Smooth muscle cell (in vitro differentiated cells): Measurements from ENCODE around the gene RAD51B. TPM values are rescaled to one million over a fixed set of nuclear protein-coding genes. Genes with fewer than 3 reads are reported as not detected.

Experiments
- DNase-seq: peaks from one replicate; lab custom pipeline; 2025; ENCODE audit not compliant: unreplicated experiment; lab: John Stamatoyannopoulos, UW
- H2AFZ ChIP-seq: fragments of 200-600 bp; sonication (generic); 2 replicates; pipeline ENCODE4 v1.6.0; 2016; ENCODE audit warnings: antibody characterized with exemption, low read depth, mild to moderate bottlenecking
- H3F3A ChIP-seq: fragments of 200-600 bp; sonication (generic); 2 replicates; pipeline ENCODE4 v1.6.0; 2017; ENCODE audit warnings: antibody characterized with exemption, low read depth
- H3K27ac ChIP-seq: fragments of 200-600 bp; sonication (generic); 2 replicates; pipeline ENCODE4 v1.5.1; 2016; ENCODE audit warnings: low read depth, mild to moderate bottlenecking
- H3K27me3 ChIP-seq: fragments of 200-600 bp; sonication (generic); 2 replicates; pipeline ENCODE4 v1.6.1; 2016; ENCODE audit warnings: low read depth, mild to moderate bottlenecking
- H3K36me3 ChIP-seq: fragments of 200-600 bp; sonication (generic); 2 replicates; pipeline ENCODE4 v1.5.1; 2016; ENCODE audit warnings: low read depth
- H3K4me1 ChIP-seq: fragments of 200-600 bp; sonication (generic); 2 replicates; pipeline ENCODE4 v1.5.1; 2016; ENCODE audit warnings: low read depth
- H3K4me2 ChIP-seq: fragments of 200-600 bp; sonication (generic); 2 replicates; pipeline ENCODE4 v1.6.0; 2016; ENCODE audit warnings: mild to moderate bottlenecking
- H3K4me3 ChIP-seq: fragments of 200-600 bp; sonication (generic); 2 replicates; pipeline ENCODE4 v1.5.1; 2016; ENCODE audit warnings: mild to moderate bottlenecking
- H3K79me2 ChIP-seq: fragments of 200-600 bp; sonication (generic); 2 replicates; pipeline ENCODE4 v1.6.0; 2016; ENCODE audit warnings: low read depth, mild to moderate bottlenecking
- H3K9ac ChIP-seq: fragments of 200-600 bp; sonication (generic); 2 replicates; pipeline ENCODE4 v1.6.0; 2016; ENCODE audit warnings: low read depth
- H3K9me3 ChIP-seq: fragments of 200-600 bp; sonication (generic); replicated peaks from 2 replicates; pipeline ENCODE4 v1.5.1; 2016; ENCODE audit warnings: low read depth
- H4K20me1 ChIP-seq: fragments of 200-600 bp; sonication (generic); 2 replicates; pipeline ENCODE4 v1.6.0; 2016; ENCODE audit warnings: low read depth
- CTCF ChIP-seq: fragments of 200-600 bp; sonication (generic); IDR thresholded peaks from 2 replicates; pipeline ENCODE4 v1.5.1; 2017; ENCODE audit warnings: borderline replicate concordance, mild to moderate bottlenecking, antibody characterized with exemption; ENCODE audit not compliant: insufficient read depth, poor library complexity, severe bottlenecking
- WGBS: methylation state at CpG from one replicate; pipeline ENCODE4 v1.1.7; 2016; ENCODE audit warnings: low lambda C conversion rate; 5-methylcytosine and 5-hydroxymethylcytosine counted together
- polyA plus RNA-seq: library from polyadenylated mRNA; unstranded; fragments of >200 nt; fragmentation: Nextera tagmentation; extraction: Ambion mirVana; gene quantifications from 2 replicates; pipeline ENCODE4 v1.2.1, GENCODE V29; 2016
- total RNA-seq: library from RNA; depleted of rRNA; stranded (reverse); fragments of >200 nt; gene quantifications from 2 replicates; pipeline ENCODE4 v1.2.3, GENCODE V29; 2014

Gene RAD51B
- total and polyA plus RNA-seq, 2 experiments from 2014 or later: 4.6 to 5.3 TPM

GRCh38 chr14:68394764-68395143, 575.2 kb downstream of the RAD51B start:
- H3K4me3 ChIP-seq: no peak overlapping the region
- no peaks in the 10 kb centered on the region for H4K20me1 ChIP-seq
- H3K36me3 ChIP-seq: no peaks in the 10 kb centered on the region
- 53% methylated on average over 11 of the region's 11 CpGs for WGBS
- no peak for TF ChIP-seq CTCF
- no peak overlapping the region for H2AFZ ChIP-seq
- no peak overlapping the region for H3K9ac ChIP-seq
- peak overlapping the region; percentile 41 for H3K27ac ChIP-seq
- no peaks in the 10 kb centered on the region for H3K27me3 ChIP-seq
- DNase-seq: no peak
- H3K79me2 ChIP-seq: no peaks in the 10 kb centered on the region
- H3F3A ChIP-seq: peaks cover 13% of the 10 kb centered on the region
- no peak overlapping the region for H3K4me2 ChIP-seq
- peaks cover 65% of the 10 kb centered on the region for H3K4me1 ChIP-seq
- no peaks in the 10 kb centered on the region for H3K9me3 ChIP-seq

GRCh38 chr14:68395604-68396003, 576.0 kb downstream of the RAD51B start:
- no peak overlapping the region for H2AFZ ChIP-seq
- no peak overlapping the region for H3K9ac ChIP-seq
- 80% methylated on average over 4 of the region's 4 CpGs for WGBS
- H3K36me3 ChIP-seq: no peaks in the 10 kb centered on the region
- H3K27ac ChIP-seq: peak overlapping the region; percentile 41
- H3K4me3 ChIP-seq: no peak overlapping the region
- no peaks in the 10 kb centered on the region for H3K9me3 ChIP-seq
- no peak for TF ChIP-seq CTCF
- no peaks in the 10 kb centered on the region for H4K20me1 ChIP-seq
- H3K4me1 ChIP-seq: peaks cover 65% of the 10 kb centered on the region
- H3K79me2 ChIP-seq: no peaks in the 10 kb centered on the region
- peaks cover 17% of the 10 kb centered on the region for H3F3A ChIP-seq
- H3K4me2 ChIP-seq: no peak overlapping the region
- DNase-seq: no peak
- H3K27me3 ChIP-seq: no peaks in the 10 kb centered on the region

GRCh38 chr14:68396461-68396860, 576.9 kb downstream of the RAD51B start:
- H3K27me3 ChIP-seq: no peaks in the 10 kb centered on the region
- TF ChIP-seq CTCF: no peak
- H3K4me2 ChIP-seq: no peak overlapping the region
- H3K27ac ChIP-seq: no peak overlapping the region
- no peaks in the 10 kb centered on the region for H3K9me3 ChIP-seq
- 98% methylated on average over 3 of the region's 3 CpGs for WGBS
- H3K79me2 ChIP-seq: no peaks in the 10 kb centered on the region
- peaks cover 17% of the 10 kb centered on the region for H3F3A ChIP-seq
- no peaks in the 10 kb centered on the region for H4K20me1 ChIP-seq
- DNase-seq: no peak
- H3K4me1 ChIP-seq: peaks cover 62% of the 10 kb centered on the region
- no peaks in the 10 kb centered on the region for H3K36me3 ChIP-seq
- H3K4me3 ChIP-seq: no peak overlapping the region
- H3K9ac ChIP-seq: no peak overlapping the region
- H2AFZ ChIP-seq: no peak overlapping the region

GRCh38 chr14:68397371-68397811, 577.8 kb downstream of the RAD51B start:
- Histone ChIP-seq H3K27me3 (no peaks in the 10 kb centered on the region), H3K9ac (no peak overlapping the region), H4K20me1 (no peaks in the 10 kb centered on the region), H3F3A (peaks cover 17% of the 10 kb centered on the region), H3K4me2 (peak overlapping the region; percentile 42), H3K9me3 (no peaks in the 10 kb centered on the region), H2AFZ (no peak overlapping the region), H3K4me3 (no peak overlapping the region), H3K4me1 (peaks cover 67% of the 10 kb centered on the region), H3K36me3 (no peaks in the 10 kb centered on the region), H3K79me2 (no peaks in the 10 kb centered on the region), H3K27ac (peak overlapping the region; percentile 66)
- DNase-seq: no peak
- TF ChIP-seq CTCF: no peak
- WGBS: 69% methylated on average over 6 of the region's 6 CpGs
